ENCODE results near the gene PHLPP1. TPM values are rescaled to one million over a fixed set of nuclear protein-coding genes. Genes with fewer than 3 reads are reported as not detected.

PHLPP1 gene
- total and polyA plus RNA-seq, 2 donors (not counting 1 experiment from before 2014, with no cell fraction given), result 3.6 to 5.0 TPM

DNA sequence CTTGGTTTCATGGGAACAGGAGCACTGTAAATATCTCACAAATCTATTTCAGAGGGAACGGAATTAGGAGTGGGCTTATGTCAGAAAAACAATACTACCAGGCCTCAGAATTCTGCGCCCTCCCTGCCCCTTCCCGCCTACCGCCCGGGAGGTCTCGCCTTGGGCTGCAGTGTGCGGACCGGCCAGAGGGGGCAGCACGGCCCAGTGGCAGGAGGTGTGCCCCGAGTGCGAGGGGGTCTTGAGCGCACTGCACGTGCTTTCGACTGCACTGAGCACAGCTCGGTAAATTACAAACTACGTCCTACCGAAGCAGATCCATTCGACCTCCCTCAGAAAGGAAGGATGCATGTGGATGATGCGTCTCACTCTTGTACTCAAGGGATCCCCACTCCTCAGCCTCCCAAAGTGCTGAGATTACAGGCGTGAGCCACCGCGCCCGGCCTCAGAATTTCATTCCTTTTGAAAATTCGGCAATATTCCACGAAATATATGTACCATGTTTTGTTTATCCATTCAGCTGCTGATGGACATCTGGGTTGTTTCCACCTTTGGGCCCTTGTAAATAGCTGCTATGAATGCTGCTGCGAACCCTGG lies 307.2 kb downstream of the PHLPP1 start:
- H3K27ac ChIP-seq (ENCODE audit: insufficient read depth, low read length), result no peak overlapping the region
- H3K79me2 ChIP-seq (ENCODE audit: control insufficient read depth, insufficient read depth, low read length), result no peaks in the 10 kb centered on the region
- no peak for DNase-seq (ENCODE audit: low read depth in 2 of 2)
- peaks cover 2% of the 10 kb centered on the region for H3K27me3 ChIP-seq (ENCODE audit: control insufficient read depth, insufficient read depth, low read length)
- H3K9me3 ChIP-seq (ENCODE audit: control insufficient read depth, insufficient read depth, low read depth, low read length), result no peaks in the 10 kb centered on the region
- H3K9ac ChIP-seq (ENCODE audit: insufficient read depth, low read length), result no peak overlapping the region
- TF ChIP-seq, protein P1, sequence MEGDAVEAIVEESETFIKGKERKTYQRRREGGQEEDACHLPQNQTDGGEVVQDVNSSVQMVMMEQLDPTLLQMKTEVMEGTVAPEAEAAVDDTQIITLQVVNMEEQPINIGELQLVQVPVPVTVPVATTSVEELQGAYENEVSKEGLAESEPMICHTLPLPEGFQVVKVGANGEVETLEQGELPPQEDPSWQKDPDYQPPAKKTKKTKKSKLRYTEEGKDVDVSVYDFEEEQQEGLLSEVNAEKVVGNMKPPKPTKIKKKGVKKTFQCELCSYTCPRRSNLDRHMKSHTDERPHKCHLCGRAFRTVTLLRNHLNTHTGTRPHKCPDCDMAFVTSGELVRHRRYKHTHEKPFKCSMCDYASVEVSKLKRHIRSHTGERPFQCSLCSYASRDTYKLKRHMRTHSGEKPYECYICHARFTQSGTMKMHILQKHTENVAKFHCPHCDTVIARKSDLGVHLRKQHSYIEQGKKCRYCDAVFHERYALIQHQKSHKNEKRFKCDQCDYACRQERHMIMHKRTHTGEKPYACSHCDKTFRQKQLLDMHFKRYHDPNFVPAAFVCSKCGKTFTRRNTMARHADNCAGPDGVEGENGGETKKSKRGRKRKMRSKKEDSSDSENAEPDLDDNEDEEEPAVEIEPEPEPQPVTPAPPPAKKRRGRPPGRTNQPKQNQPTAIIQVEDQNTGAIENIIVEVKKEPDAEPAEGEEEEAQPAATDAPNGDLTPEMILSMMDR (conservative IDR thresholded peaks at IDR 0.05 in 1 of 2, IDR thresholded peaks at IDR 0.05 in 1 of 2; ENCODE audit: low read depth in 1 of 2, low read length in 2 of 2), result peak in 1 of 2 donors; percentile 44
- TF ChIP-seq EZH2 (IDR thresholded peaks at IDR 0.05; ENCODE audit: low read length, missing control alignments), result no peak
- H3K4me3 ChIP-seq (replicated peaks in 1 of 4; ENCODE audit: control extremely low read depth in 1 of 4, insufficient read depth in 1 of 4, low read depth in 3 of 4, low read length in 4 of 4), result no peak overlapping the region
- H2AFZ ChIP-seq (ENCODE audit: low read length), result no peak overlapping the region
- no peak overlapping the region for H3K4me2 ChIP-seq (ENCODE audit: extremely low read depth, insufficient read depth, low read length)
- H3K36me3 ChIP-seq (ENCODE audit: control insufficient read depth, insufficient read depth, low read length), result no peaks in the 10 kb centered on the region
- no peaks in the 10 kb centered on the region for H4K20me1 ChIP-seq (ENCODE audit: control insufficient read depth, extremely low read depth, insufficient read depth, low read length)
- H3K4me1 ChIP-seq (ENCODE audit: control insufficient read depth, extremely low read depth, insufficient read depth, low read length), result no peaks in the 10 kb centered on the region

DNA sequence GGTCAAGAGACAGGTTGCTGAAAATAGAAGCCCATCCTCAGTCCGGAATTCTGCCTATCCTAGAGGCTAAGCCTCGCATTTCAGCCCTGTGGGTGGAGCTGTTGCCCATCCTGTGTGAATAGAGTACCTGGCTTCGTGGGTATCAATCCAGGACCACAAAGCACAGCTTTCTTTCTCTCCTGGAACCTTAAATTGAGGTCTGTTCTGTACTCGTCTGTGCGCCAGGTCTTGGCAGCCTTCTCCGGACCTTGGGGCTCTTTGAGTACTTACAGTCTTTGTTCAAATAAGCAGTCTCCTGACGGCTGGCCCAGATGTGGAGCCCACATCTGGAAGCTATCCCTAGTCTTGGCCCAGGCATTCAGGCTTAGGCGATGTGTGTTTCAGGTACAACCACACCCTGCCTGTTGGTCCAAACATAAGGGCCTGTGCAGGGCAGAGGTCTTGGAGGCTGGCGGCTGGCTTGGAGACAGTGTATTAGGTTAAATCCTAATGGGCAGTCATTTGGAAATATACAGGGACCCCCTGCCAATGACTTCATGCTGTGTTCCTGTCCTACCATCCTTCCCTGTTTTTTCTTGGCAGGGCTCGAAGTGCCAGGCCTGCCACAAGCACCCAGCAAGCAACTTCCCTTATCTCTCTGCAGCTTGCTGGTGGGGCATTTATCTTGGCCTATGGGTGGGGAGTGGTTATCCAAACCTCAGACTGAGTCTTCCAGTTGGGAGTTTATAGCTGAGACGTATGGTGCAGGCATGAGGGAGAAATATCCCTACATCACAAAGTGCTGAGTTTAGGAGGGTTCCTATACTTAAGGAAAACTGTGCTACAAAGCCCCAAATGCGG lies 310.1 kb downstream of the PHLPP1 start:
- Histone ChIP-seq H3K36me3 (ENCODE audit: control insufficient read depth, insufficient read depth, low read length) (no peaks in the 10 kb centered on the region), H3K4me1 (ENCODE audit: control insufficient read depth, extremely low read depth, insufficient read depth, low read length) (no peaks in the 10 kb centered on the region), H4K20me1 (ENCODE audit: control insufficient read depth, extremely low read depth, insufficient read depth, low read length) (no peaks in the 10 kb centered on the region), H3K27me3 (ENCODE audit: control insufficient read depth, insufficient read depth, low read length) (peaks cover 2% of the 10 kb centered on the region), H3K79me2 (ENCODE audit: control insufficient read depth, insufficient read depth, low read length) (no peaks in the 10 kb centered on the region), H3K4me3 (replicated peaks in 1 of 4; ENCODE audit: control extremely low read depth in 1 of 4, insufficient read depth in 1 of 4, low read depth in 3 of 4, low read length in 4 of 4) (no peak overlapping the region), H3K27ac (ENCODE audit: insufficient read depth, low read length) (no peak overlapping the region), H3K9ac (ENCODE audit: insufficient read depth, low read length) (no peak overlapping the region), H3K4me2 (ENCODE audit: extremely low read depth, insufficient read depth, low read length) (no peak overlapping the region), H2AFZ (ENCODE audit: low read length) (no peak overlapping the region), H3K9me3 (ENCODE audit: control insufficient read depth, insufficient read depth, low read depth, low read length) (no peaks in the 10 kb centered on the region)
- DNase-seq (ENCODE audit: low read depth in 2 of 2), result no peak
- TF ChIP-seq, protein P1 (conservative IDR thresholded peaks at IDR 0.05 in 1 of 2, IDR thresholded peaks at IDR 0.05 in 1 of 2; ENCODE audit: low read depth in 1 of 2, low read length in 2 of 2), result peak in 1 of 2 donors; percentile 23
- TF ChIP-seq EZH2 (IDR thresholded peaks at IDR 0.05; ENCODE audit: low read length, missing control alignments), result no peak

DNA sequence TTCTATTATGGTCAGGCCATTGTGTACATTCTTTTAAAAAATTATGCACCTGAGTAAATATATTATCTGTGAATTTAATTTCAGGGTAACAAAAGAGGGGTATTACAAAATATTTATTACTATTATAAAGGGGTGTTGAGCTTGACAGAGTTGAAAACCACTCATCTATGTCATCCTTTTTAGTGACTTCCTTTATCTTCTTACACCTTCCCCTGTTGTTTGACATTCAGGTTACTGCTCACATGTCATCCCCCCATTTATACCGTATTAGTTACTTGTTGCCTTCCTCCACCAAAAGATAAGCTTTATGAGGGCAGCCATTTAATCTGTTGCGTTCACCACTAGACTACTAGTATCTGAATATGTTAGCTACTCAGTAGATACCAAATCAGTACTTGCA lies 313.0 kb downstream of the PHLPP1 start:
- no peak overlapping the region for H3K27ac ChIP-seq (ENCODE audit: insufficient read depth, low read length)
- no peaks in the 10 kb centered on the region for H4K20me1 ChIP-seq (ENCODE audit: control insufficient read depth, extremely low read depth, insufficient read depth, low read length)
- DNase-seq (ENCODE audit: low read depth in 2 of 2), result no peak
- TF ChIP-seq, protein P1 (conservative IDR thresholded peaks at IDR 0.05 in 1 of 2, IDR thresholded peaks at IDR 0.05 in 1 of 2; ENCODE audit: low read depth in 1 of 2, low read length in 2 of 2), result no peak
- TF ChIP-seq EZH2 (IDR thresholded peaks at IDR 0.05; ENCODE audit: low read length, missing control alignments), result no peak
- H3K4me3 ChIP-seq (replicated peaks in 1 of 4; ENCODE audit: control extremely low read depth in 1 of 4, insufficient read depth in 1 of 4, low read depth in 3 of 4, low read length in 4 of 4), result no peak overlapping the region
- H3K79me2 ChIP-seq (ENCODE audit: control insufficient read depth, insufficient read depth, low read length), result no peaks in the 10 kb centered on the region
- no peaks in the 10 kb centered on the region for H3K27me3 ChIP-seq (ENCODE audit: control insufficient read depth, insufficient read depth, low read length)
- no peaks in the 10 kb centered on the region for H3K36me3 ChIP-seq (ENCODE audit: control insufficient read depth, insufficient read depth, low read length)
- no peak overlapping the region for H3K4me2 ChIP-seq (ENCODE audit: extremely low read depth, insufficient read depth, low read length)
- no peak overlapping the region for H3K9ac ChIP-seq (ENCODE audit: insufficient read depth, low read length)
- H2AFZ ChIP-seq (ENCODE audit: low read length), result no peak overlapping the region
- H3K9me3 ChIP-seq (ENCODE audit: control insufficient read depth, insufficient read depth, low read depth, low read length), result no peaks in the 10 kb centered on the region
- H3K4me1 ChIP-seq (ENCODE audit: control insufficient read depth, extremely low read depth, insufficient read depth, low read length), result no peaks in the 10 kb centered on the region
